Neuronal stem cell (in vitro differentiated cells): ENCODE results near the gene RANBP17.

ENCODE experiments used
- DNase-seq: peaks from one replicate; pipeline ENCODE4 v3.0.0-alpha.2; 2013; ENCODE audit warnings: low spot score
- H2AFZ ChIP-seq: one replicate; pipeline ENCODE4 v1.6.1; 2013; ENCODE audit warnings: mild to moderate bottlenecking, low read length, inconsistent platforms
- H2AK5ac ChIP-seq: 2 replicates; pipeline ENCODE4 v1.6.1; 2013; ENCODE audit warnings: low read depth, mild to moderate bottlenecking, inconsistent platforms, low read length, moderate library complexity, mixed read lengths
- H2BK120ac ChIP-seq: 2 replicates; pipeline ENCODE4 v1.6.1; 2013; ENCODE audit warnings: low read depth, mild to moderate bottlenecking, inconsistent platforms, low read length, moderate library complexity, mixed read lengths
- H2BK12ac ChIP-seq: one replicate; pipeline ENCODE4 v1.6.1; 2013; ENCODE audit warnings: low read length, inconsistent platforms
- H2BK15ac ChIP-seq: 2 replicates; pipeline ENCODE4 v1.6.1; 2013; ENCODE audit warnings: mild to moderate bottlenecking, low read length, inconsistent platforms, mixed read lengths
- H2BK5ac ChIP-seq: one replicate; pipeline ENCODE4 v1.6.1; 2013; ENCODE audit warnings: inconsistent platforms, mild to moderate bottlenecking, low read length, moderate library complexity
- H3K14ac ChIP-seq: one replicate; pipeline ENCODE4 v1.6.1; 2013; ENCODE audit warnings: low read length, inconsistent platforms
- H3K18ac ChIP-seq: 2 replicates; pipeline ENCODE4 v1.6.1; 2013; ENCODE audit warnings: low read length, inconsistent platforms
- H3K23ac ChIP-seq: 2 replicates; pipeline ENCODE4 v1.6.1; 2013; ENCODE audit warnings: low read depth, mild to moderate bottlenecking, mixed read lengths, low read length, inconsistent platforms; ENCODE audit not compliant: poor library complexity
- H3K27ac ChIP-seq: replicated peaks from 3 replicates; pipeline ENCODE4 v1.5.1; 2013; ENCODE audit warnings: low read length, inconsistent platforms
- H3K27me3 ChIP-seq, 3 experiments: 2 replicates each; pipeline ENCODE4 v1.6.1; 2013; ENCODE audit warnings: low read length in 3 of 3, mild to moderate bottlenecking in 2 of 3, inconsistent platforms in 1 of 3, low read depth in 1 of 3, mixed read lengths in 1 of 3, moderate library complexity in 1 of 3; ENCODE audit not compliant: control insufficient read depth in 3 of 3, insufficient read depth in 3 of 3
- H3K36me3 ChIP-seq, 2 donors: replicated peaks in 1 of 2; 2 replicates each; pipeline ENCODE4 v1.6.1; 2013; ENCODE audit warnings: low read length in 2 of 2; ENCODE audit not compliant: control insufficient read depth in 2 of 2, insufficient read depth in 2 of 2
- H3K4ac ChIP-seq: 2 replicates; pipeline ENCODE4 v1.6.1; 2013; ENCODE audit warnings: inconsistent platforms, mild to moderate bottlenecking, low read length, moderate library complexity
- H3K4me1 ChIP-seq, 2 donors: 1 replicate in 1 of 2; 2 replicates in 1 of 2; pipeline ENCODE4 v1.6.1; 2013; ENCODE audit warnings: low read length in 2 of 2, low read depth in 1 of 2; ENCODE audit not compliant: control insufficient read depth in 2 of 2, insufficient read depth in 1 of 2
- H3K4me2 ChIP-seq: one replicate; pipeline ENCODE4 v1.6.1; 2013; ENCODE audit warnings: mild to moderate bottlenecking, low read length, inconsistent platforms; ENCODE audit not compliant: insufficient read depth, poor library complexity, severe bottlenecking
- H3K4me3 ChIP-seq, 2 donors: 2 replicates each; pipeline ENCODE4 v1.5.1; 2013; ENCODE audit warnings: low read length in 2 of 2, mild to moderate bottlenecking in 2 of 2, inconsistent platforms in 1 of 2, moderate library complexity in 1 of 2
- H3K79me1 ChIP-seq: one replicate; pipeline ENCODE4 v1.6.1; 2013; ENCODE audit warnings: low read depth, mild to moderate bottlenecking, inconsistent platforms, low read length, moderate library complexity
- H3K9ac ChIP-seq: one replicate; pipeline ENCODE4 v1.6.1; 2013; ENCODE audit warnings: mild to moderate bottlenecking, low read depth, low read length, inconsistent platforms; ENCODE audit not compliant: poor library complexity
- H3K9me3 ChIP-seq, 2 donors: replicated peaks in 1 of 2; 2 replicates each; pipeline versions ENCODE3 to v1.6.1; 2013; ENCODE audit warnings: low read length in 2 of 2, mild to moderate bottlenecking in 2 of 2, inconsistent platforms in 1 of 2, low read depth in 1 of 2, mixed read lengths in 1 of 2, moderate library complexity in 1 of 2; ENCODE audit not compliant: control insufficient read depth in 2 of 2, insufficient read depth in 1 of 2
- H4K8ac ChIP-seq: one replicate; pipeline ENCODE4 v1.6.1; 2013; ENCODE audit warnings: low read depth, mild to moderate bottlenecking, inconsistent platforms, low read length, moderate library complexity
- H4K91ac ChIP-seq: one replicate; pipeline ENCODE4 v1.6.1; 2013; ENCODE audit warnings: low read length, low read depth, mild to moderate bottlenecking, inconsistent platforms; ENCODE audit not compliant: poor library complexity
- WGBS, 2 donors: extraction: QIAGEN DNeasy Blood & Tissue Kit; methylation state at CpG; one replicate each; pipeline ENCODE4 v1.1.7; 2013; ENCODE audit warnings: missing lambda C conversion rate in 2 of 2, mixed read lengths in 1 of 2; ENCODE audit not compliant: insufficient read length in 2 of 2, insufficient replicate concordance in 1 of 2; ENCODE audit errors: extremely low coverage in 2 of 2; 5-methylcytosine and 5-hydroxymethylcytosine counted together

Gene RANBP17

GRCh38 chr5:171322527-171322926 is 460.7 kb downstream of the RANBP17 start:
- H3K36me3 ChIP-seq: no peaks in the 10 kb centered on the region
- no peak overlapping the region for H3K4ac ChIP-seq
- WGBS, 2 donors: no CpG with 5 or more reads among the region's 5 CpGs
- no peak overlapping the region for H4K91ac ChIP-seq
- no peak overlapping the region for H3K9ac ChIP-seq
- H3K27me3 ChIP-seq: peaks cover 10 to 87% (median 45%) of the 10 kb centered on the region in 3 experiments
- H3K4me1 ChIP-seq: peaks cover 0 to 1% of the 10 kb centered on the region in 2 donors
- no peak for DNase-seq
- H4K8ac ChIP-seq: no peak overlapping the region
- no peaks in the 10 kb centered on the region for H3K9me3 ChIP-seq
- H2AFZ ChIP-seq: no peak overlapping the region
- no peak overlapping the region for H2AK5ac ChIP-seq
- no peak overlapping the region for H3K23ac ChIP-seq
- no peak overlapping the region for H2BK5ac ChIP-seq
- H3K4me3 ChIP-seq: no peak overlapping the region
- no peak overlapping the region for H2BK15ac ChIP-seq
- no peak overlapping the region for H2BK120ac ChIP-seq
- no peak overlapping the region for H3K18ac ChIP-seq
- no peak overlapping the region for H3K27ac ChIP-seq
- H3K14ac ChIP-seq: no peak overlapping the region
- H3K4me2 ChIP-seq: no peak overlapping the region
- H2BK12ac ChIP-seq: no peak overlapping the region
- H3K79me1 ChIP-seq: no peaks in the 10 kb centered on the region

DNA sequence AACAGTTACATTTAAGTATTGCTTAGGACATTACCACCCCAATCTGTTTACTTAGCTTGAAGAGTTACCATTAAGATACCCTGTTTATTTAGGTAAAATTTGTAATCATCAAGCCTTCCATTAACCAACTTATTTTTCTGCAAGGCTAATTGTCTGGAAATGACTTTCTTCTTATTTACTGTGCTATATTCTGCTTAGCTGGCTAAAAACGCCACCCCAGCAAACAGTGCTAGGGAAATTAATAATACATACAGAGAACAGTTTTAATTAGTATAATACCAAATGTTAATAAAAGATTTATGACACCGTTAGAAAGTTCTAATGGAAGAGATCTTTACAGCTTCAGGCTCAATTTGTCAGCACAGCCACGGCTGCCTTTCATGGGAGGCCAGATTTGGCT is 461.2 kb downstream of the RANBP17 start:
- H3K23ac ChIP-seq: no peak overlapping the region
- no peak overlapping the region for H3K9ac ChIP-seq
- WGBS, 2 donors: no CpG with 5 or more reads among the region's 3 CpGs
- no peak overlapping the region for H3K4ac ChIP-seq
- no peak overlapping the region for H2BK5ac ChIP-seq
- no peak overlapping the region for H3K4me3 ChIP-seq
- H3K36me3 ChIP-seq: no peaks in the 10 kb centered on the region
- H2BK120ac ChIP-seq: no peak overlapping the region
- no peak for DNase-seq
- no peaks in the 10 kb centered on the region for H3K79me1 ChIP-seq
- no peak overlapping the region for H3K14ac ChIP-seq
- no peak overlapping the region for H4K8ac ChIP-seq
- H2BK12ac ChIP-seq: no peak overlapping the region
- H3K18ac ChIP-seq: no peak overlapping the region
- peaks cover 7 to 86% (median 41%) of the 10 kb centered on the region in 3 experiments for H3K27me3 ChIP-seq
- no peak overlapping the region for H2BK15ac ChIP-seq
- no peak overlapping the region for H2AK5ac ChIP-seq
- no peak overlapping the region for H2AFZ ChIP-seq
- no peak overlapping the region for H3K4me2 ChIP-seq
- peaks cover 0 to 1% of the 10 kb centered on the region in 2 donors for H3K4me1 ChIP-seq
- no peak overlapping the region for H3K27ac ChIP-seq
- no peak overlapping the region for H4K91ac ChIP-seq
- no peaks in the 10 kb centered on the region for H3K9me3 ChIP-seq

GRCh38 chr5:171323806-171324632 is 462.2 kb downstream of the RANBP17 start:
- H4K91ac ChIP-seq: no peak overlapping the region
- no peak overlapping the region for H3K4ac ChIP-seq
- WGBS, 2 donors: no CpG with 5 or more reads among the region's 20 CpGs
- no peak overlapping the region for H3K27ac ChIP-seq
- peak overlapping the region; percentile 61 for H3K23ac ChIP-seq
- no peak overlapping the region for H2BK120ac ChIP-seq
- no peak for DNase-seq
- H3K27me3 ChIP-seq: peaks cover 3 to 81% (median 30%) of the 10 kb centered on the region in 3 experiments
- H3K18ac ChIP-seq: no peak overlapping the region
- H3K4me1 ChIP-seq: peaks cover 0 to 1% of the 10 kb centered on the region in 2 donors
- H2BK12ac ChIP-seq: no peak overlapping the region
- no peaks in the 10 kb centered on the region for H3K79me1 ChIP-seq
- no peak overlapping the region for H2AFZ ChIP-seq
- H2BK5ac ChIP-seq: no peak overlapping the region
- H3K9ac ChIP-seq: no peak overlapping the region
- no peaks in the 10 kb centered on the region for H3K36me3 ChIP-seq
- H4K8ac ChIP-seq: no peak overlapping the region
- H3K14ac ChIP-seq: no peak overlapping the region
- no peak overlapping the region for H2BK15ac ChIP-seq
- no peak overlapping the region for H3K4me2 ChIP-seq
- H3K9me3 ChIP-seq: no peaks in the 10 kb centered on the region
- H3K4me3 ChIP-seq: no peak overlapping the region
- H2AK5ac ChIP-seq: no peak overlapping the region

- no peak for DNase-seq
- no peak overlapping the region for H4K8ac ChIP-seq
- H3K4ac ChIP-seq: no peak overlapping the region
- no peak overlapping the region for H2BK5ac ChIP-seq
- WGBS, 2 donors: no CpG with 5 or more reads among the region's 8 CpGs
- H3K79me1 ChIP-seq: no peaks in the 10 kb centered on the region
- H3K9ac ChIP-seq: no peak overlapping the region
- H4K91ac ChIP-seq: no peak overlapping the region
- H3K14ac ChIP-seq: no peak overlapping the region
- no peak overlapping the region for H2AK5ac ChIP-seq
- H3K36me3 ChIP-seq: no peaks in the 10 kb centered on the region
- no peak overlapping the region for H3K4me3 ChIP-seq
- H2BK15ac ChIP-seq: no peak overlapping the region
- H2BK12ac ChIP-seq: no peak overlapping the region
- no peak overlapping the region for H3K27ac ChIP-seq
- no peak overlapping the region for H2AFZ ChIP-seq
- H3K4me1 ChIP-seq: no peaks in the 10 kb centered on the region
- no peak overlapping the region for H3K18ac ChIP-seq
- H3K9me3 ChIP-seq: no peaks in the 10 kb centered on the region
- H2BK120ac ChIP-seq: no peak overlapping the region
- H3K4me2 ChIP-seq: no peak overlapping the region
- no peak overlapping the region for H3K23ac ChIP-seq
- peaks cover 0 to 58% (median 0%) of the 10 kb centered on the region in 3 experiments for H3K27me3 ChIP-seq
Measured at GRCh38 chr5:171330021-171330420, 468.2 kb downstream of the RANBP17 start.
